Parathyroid adenoma (tissue), 2 donors: ENCODE data around the gene MYO1D.
A peak's percentile ranks its signal among the peaks of the same experiment; 100 is the strongest.

Experiments used
- H2AFZ ChIP-seq: fragments of 300-600 bp; sonication (generic); one replicate; pipeline ENCODE4 v1.7.0; 2017; ENCODE audit warnings: antibody characterized with exemption, mild to moderate bottlenecking
- H3K27ac ChIP-seq: fragments of 300-600 bp; sonication (generic); one replicate; pipeline ENCODE4 v1.7.0; 2017
- H3K27me3 ChIP-seq: fragments of 300-600 bp; sonication (generic); one replicate; pipeline ENCODE4 v1.7.0; 2017; ENCODE audit warnings: low read length; ENCODE audit not compliant: control insufficient read depth, insufficient read depth
- H3K36me3 ChIP-seq: fragments of 300-600 bp; sonication (generic); one replicate; pipeline ENCODE4 v1.7.0; 2017; ENCODE audit warnings: low read length; ENCODE audit not compliant: control insufficient read depth, insufficient read depth
- H3K4me1 ChIP-seq: fragments of 300-600 bp; sonication (generic); one replicate; pipeline ENCODE4 v1.7.0; 2017; ENCODE audit warnings: control low read depth
- H3K4me2 ChIP-seq: fragments of 300-600 bp; sonication (generic); one replicate; pipeline ENCODE4 v1.7.0; 2017; ENCODE audit warnings: low read length
- H3K4me3 ChIP-seq: fragments of 300-600 bp; sonication (generic); one replicate; pipeline ENCODE4 v1.7.0; 2017; ENCODE audit warnings: low read depth, low read length
- H3K79me2 ChIP-seq: fragments of 300-600 bp; sonication (generic); one replicate; pipeline ENCODE4 v1.7.0; 2017; ENCODE audit warnings: control low read depth
- H3K9ac ChIP-seq: fragments of 300-600 bp; sonication (generic); one replicate; pipeline ENCODE4 v1.7.0; 2017; ENCODE audit warnings: mild to moderate bottlenecking
- H3K9me3 ChIP-seq: fragments of 300-600 bp; sonication (generic); one replicate; pipeline ENCODE4 v1.7.0; 2017; ENCODE audit warnings: low read length; ENCODE audit not compliant: control insufficient read depth
- CTCF ChIP-seq: fragments of 300-600 bp; sonication (generic); IDR thresholded peaks from one replicate; pipeline ENCODE4 v1.7.0; 2017; ENCODE audit warnings: antibody characterized with exemption, mild to moderate bottlenecking
- donor health status: primary hyperparathyroidism.

Gene MYO1D

GRCh38 chr17:32609884-32610650 is 266.9 kb downstream of the MYO1D start:
- Histone ChIP-seq H3K9me3 (no peaks in the 10 kb centered on the region), H3K4me2 (no peak overlapping the region), H3K9ac (no peak overlapping the region), H3K4me1 (no peaks in the 10 kb centered on the region), H3K4me3 (no peak overlapping the region), H3K36me3 (no peaks in the 10 kb centered on the region), H3K27me3 (no peaks in the 10 kb centered on the region), H2AFZ (no peak overlapping the region), H3K79me2 (no peaks in the 10 kb centered on the region), H3K27ac (no peak overlapping the region)
- TF ChIP-seq CTCF = no peak

GRCh38 chr17:32609085-32609484 is 267.8 kb downstream of the MYO1D start:
- no peak overlapping the region for H3K27ac ChIP-seq
- no peak overlapping the region for H3K4me2 ChIP-seq
- H3K9me3 ChIP-seq = no peaks in the 10 kb centered on the region
- H3K4me1 ChIP-seq = no peaks in the 10 kb centered on the region
- no peaks in the 10 kb centered on the region for H3K27me3 ChIP-seq
- no peak overlapping the region for H3K4me3 ChIP-seq
- no peak overlapping the region for H3K9ac ChIP-seq
- peak; percentile 19 for TF ChIP-seq CTCF
- no peaks in the 10 kb centered on the region for H3K36me3 ChIP-seq
- H2AFZ ChIP-seq = no peak overlapping the region
- H3K79me2 ChIP-seq = no peaks in the 10 kb centered on the region

GRCh38 chr17:32608267-32608666 is 268.7 kb downstream of the MYO1D start:
- no peak overlapping the region for H3K4me2 ChIP-seq
- TF ChIP-seq CTCF = no peak
- H3K9ac ChIP-seq = no peak overlapping the region
- H3K4me1 ChIP-seq = no peaks in the 10 kb centered on the region
- no peaks in the 10 kb centered on the region for H3K79me2 ChIP-seq
- no peaks in the 10 kb centered on the region for H3K27me3 ChIP-seq
- no peak overlapping the region for H2AFZ ChIP-seq
- H3K4me3 ChIP-seq = no peak overlapping the region
- no peak overlapping the region for H3K27ac ChIP-seq
- no peaks in the 10 kb centered on the region for H3K9me3 ChIP-seq
- no peaks in the 10 kb centered on the region for H3K36me3 ChIP-seq

GRCh38 chr17:32604966-32605365 is 272.0 kb downstream of the MYO1D start:
- Histone ChIP-seq H2AFZ (no peak overlapping the region), H3K4me3 (no peak overlapping the region), H3K27me3 (no peaks in the 10 kb centered on the region), H3K9me3 (no peaks in the 10 kb centered on the region), H3K79me2 (no peaks in the 10 kb centered on the region), H3K27ac (no peak overlapping the region), H3K36me3 (no peaks in the 10 kb centered on the region), H3K4me1 (no peaks in the 10 kb centered on the region), H3K9ac (no peak overlapping the region), H3K4me2 (no peak overlapping the region)
- no peak for TF ChIP-seq CTCF

- Histone ChIP-seq H3K4me2 (no peak overlapping the region), H3K9me3 (no peaks in the 10 kb centered on the region), H3K4me3 (no peak overlapping the region), H3K36me3 (no peaks in the 10 kb centered on the region), H3K27me3 (no peaks in the 10 kb centered on the region), H3K79me2 (no peaks in the 10 kb centered on the region), H3K27ac (no peak overlapping the region), H2AFZ (no peak overlapping the region), H3K4me1 (no peaks in the 10 kb centered on the region), H3K9ac (no peak overlapping the region)
- no peak for TF ChIP-seq CTCF
Measured at GRCh38 chr17:32602396-32602795, 274.5 kb downstream of the MYO1D start.
